ENCODE measurements around the gene LRGUK. TPM values are rescaled to one million over a fixed set of nuclear protein-coding genes. Genes with fewer than 3 reads are reported as not detected.

LRGUK gene
- total and polyA plus RNA-seq, 2 experiments from 2014 or later = 2.4 to 7.1 TPM

DNA sequence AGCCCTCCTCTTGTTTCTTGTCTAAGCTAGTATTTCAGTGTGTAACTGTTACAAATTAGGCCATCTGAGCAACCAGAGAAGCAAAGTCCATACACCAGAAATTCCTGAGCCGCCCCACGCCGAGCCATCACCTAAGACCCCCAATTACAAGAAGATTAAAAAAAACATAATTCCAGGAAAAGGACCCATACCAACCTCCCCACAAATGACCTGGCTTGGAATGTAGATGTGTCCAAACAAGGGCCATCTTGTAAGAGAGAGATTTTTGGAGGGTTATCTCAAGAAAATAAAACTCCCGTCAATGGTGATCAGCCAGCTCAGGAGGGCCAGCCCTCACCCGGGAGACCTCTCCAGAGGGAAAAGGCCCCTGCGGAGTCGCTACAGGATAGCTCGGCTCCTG is 83.1 kb downstream of the LRGUK start (continued):
- TF ChIP-seq STAT1 (IDR thresholded peaks at IDR 0.05; ENCODE audit: unreplicated experiment) (no peak), ZNF114 (CRISPR knock-in tag; IDR thresholded peaks at IDR 0.05) (no peak), JUNB (IDR thresholded peaks at IDR 0.05; ENCODE audit: unreplicated experiment) (no peak)
- TF ChIP-seq, protein P1, sequence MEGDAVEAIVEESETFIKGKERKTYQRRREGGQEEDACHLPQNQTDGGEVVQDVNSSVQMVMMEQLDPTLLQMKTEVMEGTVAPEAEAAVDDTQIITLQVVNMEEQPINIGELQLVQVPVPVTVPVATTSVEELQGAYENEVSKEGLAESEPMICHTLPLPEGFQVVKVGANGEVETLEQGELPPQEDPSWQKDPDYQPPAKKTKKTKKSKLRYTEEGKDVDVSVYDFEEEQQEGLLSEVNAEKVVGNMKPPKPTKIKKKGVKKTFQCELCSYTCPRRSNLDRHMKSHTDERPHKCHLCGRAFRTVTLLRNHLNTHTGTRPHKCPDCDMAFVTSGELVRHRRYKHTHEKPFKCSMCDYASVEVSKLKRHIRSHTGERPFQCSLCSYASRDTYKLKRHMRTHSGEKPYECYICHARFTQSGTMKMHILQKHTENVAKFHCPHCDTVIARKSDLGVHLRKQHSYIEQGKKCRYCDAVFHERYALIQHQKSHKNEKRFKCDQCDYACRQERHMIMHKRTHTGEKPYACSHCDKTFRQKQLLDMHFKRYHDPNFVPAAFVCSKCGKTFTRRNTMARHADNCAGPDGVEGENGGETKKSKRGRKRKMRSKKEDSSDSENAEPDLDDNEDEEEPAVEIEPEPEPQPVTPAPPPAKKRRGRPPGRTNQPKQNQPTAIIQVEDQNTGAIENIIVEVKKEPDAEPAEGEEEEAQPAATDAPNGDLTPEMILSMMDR (conservative IDR thresholded peaks at IDR 0.05; ENCODE audit: low read depth in 2 of 2) = no peak

DNA sequence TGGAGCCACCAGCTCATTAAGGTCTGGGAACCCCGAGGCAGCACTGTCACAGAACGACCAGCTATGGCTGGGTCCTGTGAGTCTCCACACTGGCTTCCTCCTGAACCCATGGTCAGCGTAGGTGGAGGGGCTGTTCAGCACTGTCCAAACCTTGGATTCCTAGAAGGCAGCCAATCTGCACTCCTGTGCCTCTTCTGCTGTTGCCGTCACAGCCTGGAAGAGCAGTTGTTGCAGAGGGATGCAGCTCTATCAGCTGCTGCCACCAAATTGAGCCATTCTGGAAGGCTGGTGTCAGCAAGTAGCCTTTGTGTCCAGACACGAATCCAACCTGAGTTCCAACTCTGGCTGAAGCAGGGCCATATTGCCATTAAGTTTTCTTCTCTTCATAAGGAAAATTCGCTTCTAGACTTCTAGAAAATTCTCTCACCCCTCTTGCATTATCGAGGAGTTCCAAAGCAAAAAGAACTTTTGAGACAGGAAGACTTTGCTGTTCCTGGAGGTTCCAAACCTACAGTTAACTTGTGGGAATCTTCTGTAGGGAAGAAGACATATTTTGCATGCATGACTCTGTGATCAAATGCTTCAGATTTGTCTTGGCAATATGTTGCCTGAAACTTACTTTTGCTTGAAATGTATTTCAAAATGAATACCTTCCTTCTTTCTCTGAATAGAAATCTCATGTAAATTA is 84.0 kb downstream of the LRGUK start:
- H3K27me3 ChIP-seq (ENCODE audit: insufficient read depth) = no peaks in the 10 kb centered on the region
- H3K9me2 ChIP-seq (ENCODE audit: insufficient read depth) = peaks cover 3% of the 10 kb centered on the region; the same call in 1 of the 2 replicates
- no peak overlapping the region for H3K4me3 ChIP-seq
- H3K4me1 Mint-ChIP-seq = no peaks in the 10 kb centered on the region; the same call in 2 of the 3 replicates
- H3K27ac Mint-ChIP-seq = no peak overlapping the region
- H3K36me3 ChIP-seq (ENCODE audit: insufficient read depth) = no peaks in the 10 kb centered on the region
- no peak overlapping the region for H2AFZ ChIP-seq
- no peaks in the 10 kb centered on the region for H3K4me1 ChIP-seq (ENCODE audit: insufficient read depth)
- ATAC-seq (no peak), DNase-seq (ENCODE audit: low spot score) (no peak)
- H4K20me1 ChIP-seq (replicated peaks; ENCODE audit: insufficient read depth) = no peaks in the 10 kb centered on the region
- H3K79me2 ChIP-seq (replicated peaks; ENCODE audit: insufficient read depth) = no peaks in the 10 kb centered on the region
- no peaks in the 10 kb centered on the region for H3F3A ChIP-seq (replicated peaks; ENCODE audit: low read depth)
- H3K36me3 Mint-ChIP-seq (ENCODE audit: low read depth) = peaks cover 6% of the 10 kb centered on the region; the same call in 2 of the 3 replicates
- no peaks in the 10 kb centered on the region; the same call in 2 of the 3 replicates for H3K9me3 Mint-ChIP-seq
- H3K27me3 Mint-ChIP-seq (ENCODE audit: insufficient read depth, low read depth, poor library complexity) = no peaks in the 10 kb centered on the region
- H3K4me2 ChIP-seq = no peak overlapping the region
- no peak overlapping the region for H3K27ac ChIP-seq (ENCODE audit: low read depth)
- H3K4me3 Mint-ChIP-seq = no peak overlapping the region
- TF ChIP-seq POLR2AphosphoS5 (IDR thresholded peaks at IDR 0.05; ENCODE audit: low read depth) (no peak), STAT1 (IDR thresholded peaks at IDR 0.05; ENCODE audit: unreplicated experiment) (no peak), ZNF331 (CRISPR knock-in tag; IDR thresholded peaks at IDR 0.05; ENCODE audit: low read depth) (no peak), JUNB (IDR thresholded peaks at IDR 0.05; ENCODE audit: unreplicated experiment) (no peak), ETS1 (IDR thresholded peaks at IDR 0.05) (no peak)
- TF ChIP-seq, protein P1 (conservative IDR thresholded peaks at IDR 0.05; ENCODE audit: low read depth in 2 of 2) = no peak
- TF ChIP-seq, protein P2, sequence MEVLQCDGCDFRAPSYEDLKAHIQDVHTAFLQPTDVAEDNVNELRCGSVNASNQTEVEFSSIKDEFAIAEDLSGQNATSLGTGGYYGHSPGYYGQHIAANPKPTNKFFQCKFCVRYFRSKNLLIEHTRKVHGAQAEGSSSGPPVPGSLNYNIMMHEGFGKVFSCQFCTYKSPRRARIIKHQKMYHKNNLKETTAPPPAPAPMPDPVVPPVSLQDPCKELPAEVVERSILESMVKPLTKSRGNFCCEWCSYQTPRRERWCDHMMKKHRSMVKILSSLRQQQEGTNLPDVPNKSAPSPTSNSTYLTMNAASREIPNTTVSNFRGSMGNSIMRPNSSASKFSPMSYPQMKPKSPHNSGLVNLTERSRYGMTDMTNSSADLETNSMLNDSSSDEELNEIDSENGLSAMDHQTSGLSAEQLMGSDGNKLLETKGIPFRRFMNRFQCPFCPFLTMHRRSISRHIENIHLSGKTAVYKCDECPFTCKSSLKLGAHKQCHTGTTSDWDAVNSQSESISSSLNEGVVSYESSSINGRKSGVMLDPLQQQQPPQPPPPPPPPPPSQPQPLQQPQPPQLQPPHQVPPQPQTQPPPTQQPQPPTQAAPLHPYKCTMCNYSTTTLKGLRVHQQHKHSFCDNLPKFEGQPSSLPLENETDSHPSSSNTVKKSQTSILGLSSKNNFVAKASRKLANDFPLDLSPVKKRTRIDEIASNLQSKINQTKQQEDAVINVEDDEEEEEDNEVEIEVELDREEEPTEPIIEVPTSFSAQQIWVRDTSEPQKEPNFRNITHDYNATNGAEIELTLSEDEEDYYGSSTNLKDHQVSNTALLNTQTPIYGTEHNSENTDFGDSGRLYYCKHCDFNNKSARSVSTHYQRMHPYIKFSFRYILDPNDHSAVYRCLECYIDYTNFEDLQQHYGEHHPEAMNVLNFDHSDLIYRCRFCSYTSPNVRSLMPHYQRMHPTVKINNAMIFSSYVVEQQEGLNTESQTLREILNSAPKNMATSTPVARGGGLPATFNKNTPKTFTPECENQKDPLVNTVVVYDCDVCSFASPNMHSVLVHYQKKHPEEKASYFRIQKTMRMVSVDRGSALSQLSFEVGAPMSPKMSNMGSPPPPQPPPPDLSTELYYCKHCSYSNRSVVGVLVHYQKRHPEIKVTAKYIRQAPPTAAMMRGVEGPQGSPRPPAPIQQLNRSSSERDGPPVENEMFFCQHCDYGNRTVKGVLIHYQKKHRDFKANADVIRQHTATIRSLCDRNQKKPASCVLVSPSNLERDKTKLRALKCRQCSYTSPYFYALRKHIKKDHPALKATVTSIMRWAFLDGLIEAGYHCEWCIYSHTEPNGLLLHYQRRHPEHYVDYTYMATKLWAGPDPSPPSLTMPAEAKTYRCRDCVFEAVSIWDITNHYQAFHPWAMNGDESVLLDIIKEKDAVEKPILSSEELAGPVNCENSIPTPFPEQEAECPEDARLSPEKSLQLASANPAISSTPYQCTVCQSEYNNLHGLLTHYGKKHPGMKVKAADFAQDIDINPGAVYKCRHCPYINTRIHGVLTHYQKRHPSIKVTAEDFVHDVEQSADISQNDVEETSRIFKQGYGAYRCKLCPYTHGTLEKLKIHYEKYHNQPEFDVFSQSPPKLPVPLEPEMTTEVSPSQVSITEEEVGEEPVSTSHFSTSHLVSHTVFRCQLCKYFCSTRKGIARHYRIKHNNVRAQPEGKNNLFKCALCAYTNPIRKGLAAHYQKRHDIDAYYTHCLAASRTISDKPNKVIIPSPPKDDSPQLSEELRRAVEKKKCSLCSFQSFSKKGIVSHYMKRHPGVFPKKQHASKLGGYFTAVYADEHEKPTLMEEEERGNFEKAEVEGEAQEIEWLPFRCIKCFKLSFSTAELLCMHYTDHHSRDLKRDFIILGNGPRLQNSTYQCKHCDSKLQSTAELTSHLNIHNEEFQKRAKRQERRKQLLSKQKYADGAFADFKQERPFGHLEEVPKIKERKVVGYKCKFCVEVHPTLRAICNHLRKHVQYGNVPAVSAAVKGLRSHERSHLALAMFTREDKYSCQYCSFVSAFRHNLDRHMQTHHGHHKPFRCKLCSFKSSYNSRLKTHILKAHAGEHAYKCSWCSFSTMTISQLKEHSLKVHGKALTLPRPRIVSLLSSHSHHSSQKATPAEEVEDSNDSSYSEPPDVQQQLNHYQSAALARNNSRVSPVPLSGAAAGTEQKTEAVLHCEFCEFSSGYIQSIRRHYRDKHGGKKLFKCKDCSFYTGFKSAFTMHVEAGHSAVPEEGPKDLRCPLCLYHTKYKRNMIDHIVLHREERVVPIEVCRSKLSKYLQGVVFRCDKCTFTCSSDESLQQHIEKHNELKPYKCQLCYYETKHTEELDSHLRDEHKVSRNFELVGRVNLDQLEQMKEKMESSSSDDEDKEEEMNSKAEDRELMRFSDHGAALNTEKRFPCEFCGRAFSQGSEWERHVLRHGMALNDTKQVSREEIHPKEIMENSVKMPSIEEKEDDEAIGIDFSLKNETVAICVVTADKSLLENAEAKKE (CRISPR knock-in tag; IDR thresholded peaks at IDR 0.05) = no peak
